Activated B cell treated with CpG ODN at 0.5 μM for 24 hours (primary cell): ENCODE results near the gene ZC3H18. TPM values are rescaled to one million over a fixed set of nuclear protein-coding genes. Genes with fewer than 3 reads are reported as not detected.

Experiments used
- ATAC-seq: fragments of 200-7000 bp; cut with Tn5 transposase; one replicate; pipeline ENCODE4 v1.10.0; 2021; ENCODE audit warnings: low read depth, mild to moderate bottlenecking, moderate library complexity
- CTCF ChIA-PET: fragments of 350-600 bp; sonication (Branson Sonifier 250); formaldehyde crosslinking; loops from one replicate; lab custom pipeline; 2021; ENCODE audit warnings: antibody characterized with exemption; lab: Charles Lee
- POLR2A ChIA-PET: fragments of 350-600 bp; sonication (Branson Sonifier 250); formaldehyde crosslinking; loops from one replicate; lab custom pipeline; 2021; ENCODE audit warnings: antibody characterized with exemption; lab: Charles Lee
- DNase-seq: peaks from one replicate; pipeline ENCODE4 v3.0.0; 2022
- H3K27ac Mint-ChIP-seq: one replicate; pipeline ENCODE4 v1.8.0; 2020; ENCODE audit warnings: mixed read lengths
- H3K27me3 Mint-ChIP-seq: one replicate; pipeline ENCODE4 v1.8.0; 2021; ENCODE audit warnings: mixed read lengths
- H3K36me3 Mint-ChIP-seq: one replicate; pipeline ENCODE4 v1.8.0; 2021; ENCODE audit warnings: low read depth, mixed read lengths
- H3K4me1 Mint-ChIP-seq: one replicate; pipeline ENCODE4 v1.8.0; 2021; ENCODE audit warnings: mixed read lengths
- H3K4me3 Mint-ChIP-seq: one replicate; pipeline ENCODE4 v1.8.0; 2020; ENCODE audit warnings: mild to moderate bottlenecking, mixed read lengths
- H3K9me3 Mint-ChIP-seq: one replicate; pipeline ENCODE4 v1.8.0; 2020; ENCODE audit warnings: mixed read lengths
- CTCF ChIP-seq: fragments of 200-600 bp; IDR thresholded peaks from one replicate; pipeline ENCODE4 v1.8.0; 2022; ENCODE audit warnings: antibody characterized with exemption, mild to moderate bottlenecking
- intact Hi-C: fragments of 100-400 bp; cut with micrococcal nuclease; formaldehyde crosslinking; loops from one replicate; pipeline ENCODE4 v1.15.1; 2024
- total RNA-seq: library from RNA; stranded (reverse); gene quantifications from 2 replicates; pipeline ENCODE4 v1.2.3, GENCODE V29; 2022

The ZC3H18 gene
- total RNA-seq, 1 donor from 2014 or later = 74.2 TPM

GRCh38 chr16:88596483-88596882 lies 26.3 kb downstream of the ZC3H18 start:
- H3K9me3 Mint-ChIP-seq = no peaks in the 10 kb centered on the region
- H3K27ac Mint-ChIP-seq = no peak overlapping the region
- TF ChIP-seq CTCF = no peak
- H3K27me3 Mint-ChIP-seq = no peaks in the 10 kb centered on the region
- POLR2A ChIA-PET = no interaction called here
- CTCF ChIA-PET = no interaction called here
- peaks cover 61% of the 10 kb centered on the region for H3K36me3 Mint-ChIP-seq
- ATAC-seq (no peak), DNase-seq (no peak)
- peaks cover 7% of the 10 kb centered on the region for H3K4me1 Mint-ChIP-seq
- intact Hi-C loops = no loop called here
- H3K4me3 Mint-ChIP-seq = no peak overlapping the region

- ChIA-PET CTCF (no interaction called here), POLR2A (no interaction called here)
- no peak for DNase-seq
- no peaks in the 10 kb centered on the region for H3K9me3 Mint-ChIP-seq
- no peak overlapping the region for H3K27ac Mint-ChIP-seq
- no peaks in the 10 kb centered on the region for H3K4me1 Mint-ChIP-seq
- H3K36me3 Mint-ChIP-seq = peaks cover 66% of the 10 kb centered on the region
- TF ChIP-seq CTCF = no peak
- H3K4me3 Mint-ChIP-seq = no peak overlapping the region
- intact Hi-C loops = no loop called here
- no peaks in the 10 kb centered on the region for H3K27me3 Mint-ChIP-seq
- no peak for ATAC-seq
Observed at GRCh38 chr16:88597856-88598491, 27.8 kb downstream of the ZC3H18 start.

GRCh38 chr16:88599092-88599733 lies 29.0 kb downstream of the ZC3H18 start:
- no peaks in the 10 kb centered on the region for H3K27me3 Mint-ChIP-seq
- DNase-seq (no peak), ATAC-seq (no peak)
- POLR2A ChIA-PET = no interaction called here
- peaks cover 63% of the 10 kb centered on the region for H3K36me3 Mint-ChIP-seq
- no peak for TF ChIP-seq CTCF
- CTCF ChIA-PET = no interaction called here
- H3K27ac Mint-ChIP-seq = no peak overlapping the region
- intact Hi-C loops = no loop called here
- H3K4me3 Mint-ChIP-seq = no peak overlapping the region
- H3K4me1 Mint-ChIP-seq = no peaks in the 10 kb centered on the region
- H3K9me3 Mint-ChIP-seq = no peaks in the 10 kb centered on the region

DNA sequence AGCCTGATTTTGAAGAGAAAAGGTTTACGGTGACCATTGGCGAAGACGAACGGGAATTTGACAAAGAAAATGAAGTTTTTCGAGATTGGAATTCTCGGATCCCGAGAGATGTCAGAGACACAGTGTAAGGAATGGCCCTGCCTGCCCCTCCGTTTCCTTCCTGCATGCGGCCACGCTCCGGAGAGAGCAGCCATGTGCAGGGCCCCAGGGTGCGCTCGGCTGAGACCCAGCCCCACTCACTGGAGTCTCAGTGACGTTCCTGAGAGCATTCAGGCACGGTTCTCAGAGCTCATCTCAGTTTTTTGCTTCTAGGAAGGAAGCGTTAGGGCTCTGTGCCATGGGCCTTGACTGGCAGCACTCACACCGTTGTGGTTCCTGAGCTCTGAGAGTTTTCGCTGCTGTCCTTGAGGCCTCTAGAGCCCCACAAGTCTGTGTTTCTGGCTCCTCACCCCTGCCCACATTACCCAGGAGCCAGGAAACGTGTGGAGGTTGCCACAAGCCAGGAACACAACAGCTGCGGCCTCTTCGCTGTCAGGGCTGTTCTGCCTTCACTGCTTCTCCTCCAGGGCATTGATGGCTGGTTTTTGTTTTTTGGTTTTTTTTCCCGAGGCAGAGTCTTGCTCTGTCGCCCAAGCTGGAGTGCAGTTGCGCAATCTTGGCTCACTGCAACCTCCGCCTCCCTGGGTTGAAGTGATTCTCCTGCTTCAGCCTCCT lies 29.8 kb downstream of the ZC3H18 start:
- Mint-ChIP-seq H3K36me3 (peaks cover 65% of the 10 kb centered on the region), H3K27me3 (no peaks in the 10 kb centered on the region), H3K4me1 (no peaks in the 10 kb centered on the region), H3K27ac (no peak overlapping the region), H3K9me3 (no peaks in the 10 kb centered on the region), H3K4me3 (no peak overlapping the region)
- POLR2A ChIA-PET = no interaction called here
- TF ChIP-seq CTCF = no peak
- intact Hi-C loops = no loop called here
- no peak for ATAC-seq
- DNase-seq = no peak
- CTCF ChIA-PET = no interaction called here

GRCh38 chr16:88600539-88600896 lies 30.3 kb downstream of the ZC3H18 start:
- CTCF ChIA-PET = no interaction called here
- no peak for ATAC-seq
- no peak overlapping the region for H3K27ac Mint-ChIP-seq
- intact Hi-C loops = no loop called here
- DNase-seq = no peak
- H3K36me3 Mint-ChIP-seq = peaks cover 63% of the 10 kb centered on the region
- H3K27me3 Mint-ChIP-seq = no peaks in the 10 kb centered on the region
- POLR2A ChIA-PET = no interaction called here
- no peak overlapping the region for H3K4me3 Mint-ChIP-seq
- TF ChIP-seq CTCF = no peak
- no peaks in the 10 kb centered on the region for H3K4me1 Mint-ChIP-seq
- no peaks in the 10 kb centered on the region for H3K9me3 Mint-ChIP-seq
